ENCODE measurements around the gene CALY.

- TF ChIP-seq CTCF (IDR thresholded peaks at IDR 0.05) (no peak), ZFX (IDR thresholded peaks at IDR 0.05; ENCODE audit: borderline replicate concordance) (no peak)
Observed at GRCh38 chr10:133312016-133312768, 24.5 kb downstream of the CALY start.

Measured in 22Rv1 (cell line).